Right lobe of liver (tissue), 6 donors: ENCODE data around the gene WDR18. TPM values are rescaled to one million over a fixed set of nuclear protein-coding genes. Genes with fewer than 3 reads are reported as not detected.

Source experiments
- ATAC-seq, 4 donors: fragments of 200-7000 bp; cut with Tn5 transposase; one replicate each; pipeline ENCODE4 v1.9.1; 2020; ENCODE audit warnings: mild to moderate bottlenecking in 4 of 4, moderate library complexity in 4 of 4
- DNase-seq, 3 donors: peaks; one replicate each; pipeline ENCODE4 v3.0.0-alpha.2; 2020
- H3K27ac ChIP-seq, 3 donors: fragments of 200-600 bp; one replicate each; pipeline ENCODE4 v1.8.0; 2022
- H3K27me3 ChIP-seq, 2 donors: fragments of 200-600 bp; one replicate each; pipeline ENCODE4 v1.8.0; 2022
- H3K36me3 ChIP-seq, 4 donors: fragments of 200-600 bp; sonication (generic) in 1 of 4; one replicate each; pipeline versions ENCODE4 v1.5.1 to v1.8.0; 2017 to 2022; ENCODE audit warnings: control low read depth in 1 of 4
- H3K4me1 ChIP-seq, 4 donors: fragments of 200-600 bp; sonication (generic) in 1 of 4; one replicate each; pipeline versions ENCODE4 v1.5.1 to v1.8.0; 2017 to 2022; ENCODE audit warnings: control low read depth in 1 of 4
- H3K4me3 ChIP-seq, 3 donors: fragments of 200-600 bp; one replicate each; pipeline ENCODE4 v1.8.0; 2022
- H3K9me3 ChIP-seq, 4 donors: fragments of 200-600 bp; sonication (generic) in 1 of 4; one replicate each; pipeline versions ENCODE4 v1.5.1 to v1.8.0; 2017 to 2022; ENCODE audit warnings: control low read depth in 1 of 4
- POLR2A ChIP-seq: fragments of 450-650 bp; IDR thresholded peaks from one replicate; pipeline ENCODE4 v1.6.1; 2017; ENCODE audit warnings: antibody characterized with exemption, mild to moderate bottlenecking
- WGBS: methylation state at CpG from one replicate; pipeline ENCODE4 v1.1.6; 2018; ENCODE audit warnings: low coverage, low lambda C conversion rate; ENCODE audit not compliant: insufficient coverage; ENCODE audit errors: missing lambda C conversion rate; 5-methylcytosine and 5-hydroxymethylcytosine counted together
- intact Hi-C, 2 donors: fragments of 100-400 bp; cut with DNase I; formaldehyde crosslinking; loops; one replicate each; pipeline versions ENCODE4 v1.11.2 to v1.14.1; 2022
- total RNA-seq, 6 experiments: library from RNA; depleted of rRNA in 2 of 6; stranded (reverse); fragments of >200 nt in 2 of 6; fragmentation: NEBNext Ultra II Directional in 3 of 6; extraction: Animal tissue kit (Norgen Biotek cat#: 25700) in 3 of 6; gene quantifications; one replicate each; pipeline versions ENCODE4 v1.1.0 to v1.2.4, GENCODE V29; 2016 to 2023
- TF ChIP-seq, protein P1 (sequence below), 4 donors: fragments of 200-600 bp in 3 of 4; fragments of 450-650 bp in 1 of 4; IDR thresholded peaks; one replicate each; pipeline versions ENCODE4 v1.5.1 to v1.8.0; 2016 to 2022; ENCODE audit warnings: antibody characterized with exemption in 4 of 4, mild to moderate bottlenecking in 2 of 4
- donor health status: DM: no; HTN: yes; CAD: no.
- donor health status: DM: no; HTN: no; CAD: no.
- donor health status: DM: no; HTN: no; CAD: no.
- donor health status: DM: no; HTN: yes; CAD: no.
- donor health status: DM: no; HTN: yes; CAD: no.

The WDR18 gene
- total RNA-seq, 6 experiments from 2014 or later = 19.0 to 56.2 (median 29.7) TPM

DNA sequence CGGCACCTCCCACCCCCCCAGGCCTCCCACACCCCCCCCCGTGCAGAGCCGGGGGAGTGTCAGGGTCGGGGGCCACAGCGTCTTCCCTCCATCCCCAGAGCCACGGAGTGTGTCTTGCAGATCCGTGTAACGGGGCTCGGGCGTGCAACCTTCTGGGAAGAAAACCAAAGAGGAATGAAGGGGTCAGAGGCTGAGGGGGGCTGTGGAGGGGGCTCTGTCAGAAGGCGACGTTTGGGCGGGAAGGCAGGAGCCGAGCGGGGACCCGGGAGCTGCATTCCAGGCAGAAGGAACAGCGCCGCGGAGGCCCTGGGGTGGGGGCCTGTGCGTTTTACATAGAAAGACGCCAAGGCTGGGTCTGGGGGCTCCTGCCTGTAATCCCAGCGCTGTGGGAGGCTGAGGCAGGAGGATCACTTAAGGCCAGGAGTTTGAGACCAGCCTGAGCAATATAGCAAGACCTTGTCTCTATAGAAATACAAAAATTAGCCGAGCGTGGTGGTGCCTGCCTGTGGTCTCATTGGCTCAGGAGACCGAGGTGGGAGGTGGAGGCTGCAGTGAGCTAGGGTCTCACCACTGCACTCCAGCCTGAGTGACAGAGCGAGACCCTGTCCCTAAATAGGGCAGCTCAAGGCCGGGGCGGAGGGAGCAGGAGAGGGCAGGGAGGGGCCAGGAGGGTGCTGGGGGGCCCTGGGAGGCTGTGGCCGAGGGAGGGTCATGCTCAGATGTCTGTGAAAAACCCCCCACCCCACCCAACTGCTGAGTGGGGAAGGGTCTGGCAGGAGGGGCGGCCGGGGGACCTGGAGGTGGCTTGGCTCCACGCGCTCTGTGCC is 30.5 kb upstream of the WDR18 start:
- intact Hi-C loops = no loop called here
- Histone ChIP-seq H3K36me3 (no peaks in the 10 kb centered on the region), H3K4me1 (no peaks in the 10 kb centered on the region), H3K9me3 (no peaks in the 10 kb centered on the region), H3K4me3 (no peak overlapping the region), H3K27me3 (no peaks in the 10 kb centered on the region), H3K27ac (no peak overlapping the region)
- ATAC-seq (no peak), DNase-seq (peak in 1 of 3 donors; percentile 43)
- 54% methylated on average over 22 of the region's 33 CpGs for WGBS
- no peak for TF ChIP-seq POLR2A
- TF ChIP-seq, protein P1, sequence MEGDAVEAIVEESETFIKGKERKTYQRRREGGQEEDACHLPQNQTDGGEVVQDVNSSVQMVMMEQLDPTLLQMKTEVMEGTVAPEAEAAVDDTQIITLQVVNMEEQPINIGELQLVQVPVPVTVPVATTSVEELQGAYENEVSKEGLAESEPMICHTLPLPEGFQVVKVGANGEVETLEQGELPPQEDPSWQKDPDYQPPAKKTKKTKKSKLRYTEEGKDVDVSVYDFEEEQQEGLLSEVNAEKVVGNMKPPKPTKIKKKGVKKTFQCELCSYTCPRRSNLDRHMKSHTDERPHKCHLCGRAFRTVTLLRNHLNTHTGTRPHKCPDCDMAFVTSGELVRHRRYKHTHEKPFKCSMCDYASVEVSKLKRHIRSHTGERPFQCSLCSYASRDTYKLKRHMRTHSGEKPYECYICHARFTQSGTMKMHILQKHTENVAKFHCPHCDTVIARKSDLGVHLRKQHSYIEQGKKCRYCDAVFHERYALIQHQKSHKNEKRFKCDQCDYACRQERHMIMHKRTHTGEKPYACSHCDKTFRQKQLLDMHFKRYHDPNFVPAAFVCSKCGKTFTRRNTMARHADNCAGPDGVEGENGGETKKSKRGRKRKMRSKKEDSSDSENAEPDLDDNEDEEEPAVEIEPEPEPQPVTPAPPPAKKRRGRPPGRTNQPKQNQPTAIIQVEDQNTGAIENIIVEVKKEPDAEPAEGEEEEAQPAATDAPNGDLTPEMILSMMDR (IDR thresholded peaks at IDR 0.05) = no peak

DNA sequence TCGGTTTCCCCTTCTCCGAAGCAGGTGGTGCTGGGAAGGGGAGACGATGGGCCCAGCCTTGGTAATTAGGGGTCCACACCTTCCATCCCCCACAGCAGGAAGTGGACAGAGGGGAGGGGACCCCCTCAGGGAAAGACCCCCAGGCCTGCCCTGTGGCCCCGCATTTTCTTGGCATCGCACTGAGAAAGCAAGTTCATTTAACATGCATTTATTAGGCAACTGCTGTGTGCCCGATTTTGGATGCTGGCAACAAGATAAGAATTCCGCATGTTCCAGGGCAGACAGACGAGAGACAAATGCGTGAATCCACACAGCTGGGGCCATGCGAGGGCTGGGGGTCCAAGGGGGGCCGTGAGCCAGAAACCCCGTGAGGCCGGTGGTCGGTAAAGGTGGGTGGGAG is 29.9 kb upstream of the WDR18 start:
- no peaks in the 10 kb centered on the region for H3K9me3 ChIP-seq
- H3K27ac ChIP-seq = no peak overlapping the region
- no peak overlapping the region for H3K4me3 ChIP-seq
- TF ChIP-seq POLR2A = no peak
- TF ChIP-seq, protein P1 (IDR thresholded peaks at IDR 0.05) = no peak
- intact Hi-C loops = no loop called here
- DNase-seq = no peak
- no peaks in the 10 kb centered on the region for H3K36me3 ChIP-seq
- ATAC-seq = no peak
- H3K27me3 ChIP-seq = no peaks in the 10 kb centered on the region
- no peaks in the 10 kb centered on the region for H3K4me1 ChIP-seq
- WGBS = 63% methylated on average over 8 of the region's 14 CpGs

DNA sequence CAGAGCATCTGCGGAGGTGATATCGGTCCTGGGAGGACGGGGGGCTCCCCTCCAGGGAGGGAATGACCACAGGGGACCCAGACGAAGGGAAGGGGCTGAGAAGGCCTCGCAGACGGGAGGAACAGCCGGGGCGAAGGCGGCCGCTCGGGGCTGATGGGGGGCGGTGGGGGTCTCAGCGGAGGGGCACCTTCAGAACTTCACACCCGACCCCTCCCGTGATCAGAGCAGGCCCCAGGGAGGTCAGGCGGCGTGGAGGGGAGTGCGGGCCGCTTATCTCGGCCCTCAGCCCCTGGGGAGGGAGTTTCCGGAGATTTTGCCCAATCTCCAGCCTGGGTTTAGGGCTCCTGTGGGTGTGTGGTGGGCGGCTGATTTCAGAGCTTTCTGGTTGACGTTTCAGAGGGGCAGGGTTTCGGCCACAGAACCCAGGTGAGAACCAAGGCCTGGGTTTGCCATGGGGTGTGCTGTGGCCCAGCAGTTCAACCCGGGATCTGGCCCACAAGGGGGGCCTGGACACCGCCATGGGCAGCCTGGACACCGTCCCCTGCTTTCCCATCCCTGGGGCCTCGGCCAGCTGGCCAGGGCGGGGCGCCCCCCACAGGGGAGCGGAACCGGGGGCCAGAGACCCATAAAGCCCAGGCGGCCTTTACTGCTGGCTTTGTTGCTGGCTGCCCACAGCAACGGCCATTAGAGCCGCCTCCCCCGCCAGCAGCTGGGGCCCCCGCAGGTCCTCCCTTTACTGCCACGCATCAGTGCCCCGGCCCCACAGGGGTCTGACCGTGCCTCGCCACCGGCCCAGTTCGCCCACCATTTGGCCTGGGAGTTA is 29.3 kb upstream of the WDR18 start:
- no peak overlapping the region for H3K4me3 ChIP-seq
- intact Hi-C loops = no loop called here
- H3K36me3 ChIP-seq = no peaks in the 10 kb centered on the region
- no peaks in the 10 kb centered on the region for H3K9me3 ChIP-seq
- TF ChIP-seq, protein P1 (IDR thresholded peaks at IDR 0.05) = no peak
- no peak for TF ChIP-seq POLR2A
- H3K27me3 ChIP-seq = no peaks in the 10 kb centered on the region
- H3K27ac ChIP-seq = no peak overlapping the region
- WGBS = 92% methylated on average over 10 of the region's 43 CpGs
- no peaks in the 10 kb centered on the region for H3K4me1 ChIP-seq
- ATAC-seq = no peak
- peak in 2 of 3 donors; percentile 40 to 53 for DNase-seq

DNA sequence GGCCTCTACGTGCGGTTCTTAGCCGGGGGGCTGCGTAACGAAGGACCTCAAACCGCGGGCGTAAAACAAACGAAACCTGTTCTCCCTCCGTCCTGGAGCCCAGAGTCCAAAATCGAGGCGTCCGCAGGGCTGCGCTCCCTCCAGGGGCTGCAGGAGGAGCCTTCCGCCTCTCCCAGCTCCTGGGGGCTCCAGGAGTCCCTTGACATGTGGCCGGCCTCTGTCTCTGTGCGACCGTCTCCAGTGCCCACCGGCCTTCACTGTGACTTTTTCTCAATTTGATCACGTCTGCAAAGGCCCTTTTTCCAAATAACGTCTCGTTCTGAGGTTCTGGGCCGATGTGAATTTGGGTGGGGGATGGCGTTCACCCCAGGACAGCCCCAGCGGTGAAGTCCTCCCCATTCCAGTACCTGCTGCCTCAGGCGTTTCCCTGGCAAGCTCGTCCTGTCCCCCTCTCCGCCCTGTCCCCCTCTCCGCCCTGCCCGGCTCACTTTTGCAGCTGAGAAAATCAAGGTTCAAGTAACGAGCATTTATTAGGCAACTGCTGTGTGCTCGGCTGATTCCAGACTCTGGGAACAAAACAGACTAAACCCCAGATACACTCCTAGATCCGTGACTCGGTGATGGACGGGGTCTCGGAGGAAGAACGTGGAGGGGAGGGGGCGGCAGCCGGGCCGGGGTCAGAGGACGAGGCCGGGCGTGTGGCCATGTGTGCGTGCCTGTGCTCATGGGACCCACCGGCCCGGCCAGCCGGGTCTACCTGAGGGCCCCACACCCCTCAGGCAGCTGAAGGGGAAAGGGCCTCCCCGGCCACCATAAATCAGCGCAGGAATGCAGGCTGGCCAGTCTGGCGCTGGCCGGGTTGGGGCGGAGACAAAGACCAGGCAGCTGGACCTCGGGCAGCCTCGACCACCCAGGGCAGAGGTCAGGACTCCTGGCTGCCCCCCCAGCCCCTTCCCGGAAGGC is 28.1 kb upstream of the WDR18 start:
- TF ChIP-seq, protein P1 (IDR thresholded peaks at IDR 0.05) = no peak
- no peak for TF ChIP-seq POLR2A
- H3K27ac ChIP-seq = no peak overlapping the region
- ATAC-seq (no peak), DNase-seq (no peak)
- H3K4me1 ChIP-seq = no peaks in the 10 kb centered on the region
- no peaks in the 10 kb centered on the region for H3K9me3 ChIP-seq
- no peaks in the 10 kb centered on the region for H3K27me3 ChIP-seq
- H3K36me3 ChIP-seq = no peaks in the 10 kb centered on the region
- intact Hi-C loops = no loop called here
- H3K4me3 ChIP-seq = no peak overlapping the region
- WGBS = 87% methylated on average over 23 of the region's 55 CpGs
